Endometrium (tissue), 2 donors: ENCODE measurements around the gene FCHSD2.

Experiments
- FAIRE-seq: peaks from 2 replicates; lab custom pipeline; 2012; peaks lifted over from hg19 to GRCh38; lab: Jason Lieb, UNC
- donor health status: control.
- donor health status: control.

Gene FCHSD2

GRCh38 chr11:73171436-73172161, 29.5 kb upstream of the FCHSD2 start:
- FAIRE-seq = no peak

- no peak for FAIRE-seq
Observed at GRCh38 chr11:73170140-73170539, 28.0 kb upstream of the FCHSD2 start.

- no peak for FAIRE-seq
Observed at GRCh38 chr11:73168925-73169579, 26.9 kb upstream of the FCHSD2 start.

- no peak for FAIRE-seq
Observed at GRCh38 chr11:73167363-73167954, 25.3 kb upstream of the FCHSD2 start.

GRCh38 chr11:73164803-73165540, 22.9 kb upstream of the FCHSD2 start:
- FAIRE-seq = no peak

GRCh38 chr11:73163638-73164174, 21.6 kb upstream of the FCHSD2 start:
- no peak for FAIRE-seq

GRCh38 chr11:73162196-73162740, 20.1 kb upstream of the FCHSD2 start:
- no peak for FAIRE-seq

GRCh38 chr11:73160005-73160760, 18.1 kb upstream of the FCHSD2 start:
- no peak for FAIRE-seq

GRCh38 chr11:73159297-73159696, 17.2 kb upstream of the FCHSD2 start:
- no peak for FAIRE-seq

- no peak for FAIRE-seq
Observed at GRCh38 chr11:73158356-73159051, 16.4 kb upstream of the FCHSD2 start.

- no peak for FAIRE-seq
Observed at GRCh38 chr11:73157101-73158010, 15.2 kb upstream of the FCHSD2 start.

GRCh38 chr11:73156686-73157085, 14.6 kb upstream of the FCHSD2 start:
- no peak for FAIRE-seq

GRCh38 chr11:73156114-73156513, 14.0 kb upstream of the FCHSD2 start:
- no peak for FAIRE-seq

- no peak for FAIRE-seq
Observed at GRCh38 chr11:73155102-73155501, 13.0 kb upstream of the FCHSD2 start.

GRCh38 chr11:73154178-73154577, 12.1 kb upstream of the FCHSD2 start:
- no peak for FAIRE-seq

- FAIRE-seq = no peak
Observed at GRCh38 chr11:73152861-73153483, 10.9 kb upstream of the FCHSD2 start.

GRCh38 chr11:73152086-73152853, 10.2 kb upstream of the FCHSD2 start:
- no peak for FAIRE-seq

- no peak for FAIRE-seq
Observed at GRCh38 chr11:73151416-73151815, 9.3 kb upstream of the FCHSD2 start.
